ENCODE data around the gene TGM1. TPM values are rescaled to one million over a fixed set of nuclear protein-coding genes. Genes with fewer than 3 reads are reported as not detected.

The TGM1 gene
- polyA plus RNA-seq, 2 of the 4 experiments (the other 2 are of a cell fraction): 0.61 to 1.3 TPM

- CTCF ChIA-PET: interaction anchor here (0.9 to 10.7 kb wide), 3 partner anchors 17 to 49 kb away, joined by 3 to 76 read pairs (median 5); partner anchors contain the start of gene TINF2
Observed at GRCh38 chr14:24259282-24260025, 3.5 kb downstream of the TGM1 start.

GRCh38 chr14:24258548-24259265, 4.3 kb downstream of the TGM1 start:
- POLR2A ChIA-PET: interaction anchor here (0.6 to 1.4 kb wide), 4 partner anchors 11 to 16 kb away, joined by 3 to 7 read pairs (median 4); partner anchors contain the start of genes RABGGTA and TINF2
- peak overlapping the region in 1 of 2 experiments; percentile 49; a peak in 2 of 6 replicates for H3K27ac ChIP-seq
- CTCF ChIA-PET: interaction anchor here (0.5 to 10.7 kb wide), 5 partner anchors 16 to 143 kb away, joined by 3 to 76 read pairs (median 3); partner anchors contain the start of gene TINF2

More at GRCh38 chr14:24259282-24260025, 3.5 kb downstream of the TGM1 start:
- Histone ChIP-seq H3K4me3 (no peak overlapping the region), H3K4me1 (peaks cover 8% of the 10 kb centered on the region), H3K27ac (peak overlapping the region in 1 of 2 experiments; percentile 49; a peak in 2 of 6 replicates), H3K4me2 (no peak overlapping the region), H3K9me3 (no peaks in the 10 kb centered on the region)
- WGBS (ENCODE audit: missing lambda C conversion rate): 74% methylated on average over 14 of the region's 16 CpGs
- DNase-seq (ENCODE audit: low read depth in 1 of 2, low spot score in 1 of 2) (no peak), ATAC-seq (peak in 1 of 2 experiments; percentile 9; a peak in 1 of 6 replicates), FAIRE-seq (no peak)
- TF ChIP-seq HMGXB4 (CRISPR knock-in tag; IDR thresholded peaks at IDR 0.05; ENCODE audit: borderline replicate concordance): no peak
- no peak for TF ChIP-seq HES2 (IDR thresholded peaks at IDR 0.05)
- POLR2A ChIA-PET: no interaction called here

More at GRCh38 chr14:24258548-24259265, 4.3 kb downstream of the TGM1 start:
- FAIRE-seq: no peak
- TF ChIP-seq HOXB5 (CRISPR knock-in tag; IDR thresholded peaks at IDR 0.05) (no peak), MAFK (IDR thresholded peaks at IDR 0.05; ENCODE audit: partially characterized antibody) (no peak), RFX5 (IDR thresholded peaks at IDR 0.05) (no peak), HMGXB4 (CRISPR knock-in tag; IDR thresholded peaks at IDR 0.05; ENCODE audit: borderline replicate concordance) (no peak), GATA3 (IDR thresholded peaks at IDR 0.05; ENCODE audit: borderline replicate concordance) (no peak), NPAS2 (CRISPR knock-in tag; IDR thresholded peaks at IDR 0.05; ENCODE audit: borderline replicate concordance) (no peak), ELK1 (IDR thresholded peaks at IDR 0.05; ENCODE audit: low read depth, low read length) (no peak), HOXA7 (CRISPR knock-in tag; IDR thresholded peaks at IDR 0.05) (no peak), HDAC2 (IDR thresholded peaks at IDR 0.05) (no peak), REST (IDR thresholded peaks at IDR 0.05) (no peak), RNF2 (IDR thresholded peaks at IDR 0.05; ENCODE audit: borderline replicate concordance, low read depth) (no peak), NFE2L2 (conservative IDR thresholded peaks at IDR 0.05; ENCODE audit: low read length) (no peak), HEYL (CRISPR knock-in tag; IDR thresholded peaks at IDR 0.05) (no peak), ZC3H11A (IDR thresholded peaks at IDR 0.05) (no peak), TP53 (CRISPR knock-in tag; IDR thresholded peaks at IDR 0.05) (no peak), MAX (IDR thresholded peaks at IDR 0.05) (no peak)
- DNase-seq (ENCODE audit: low read depth in 1 of 2, low spot score in 1 of 2): no peak
- ATAC-seq: no peak
- Histone ChIP-seq H3K4me3 (no peak overlapping the region), H3K4me1 (peaks cover 8% of the 10 kb centered on the region), H3K9me3 (no peaks in the 10 kb centered on the region), H3K4me2 (no peak overlapping the region)
- WGBS (ENCODE audit: missing lambda C conversion rate): 89% methylated on average over 18 of the region's 18 CpGs
